ENCODE measurements around the gene TMEM245.

Gene TMEM245

DNA sequence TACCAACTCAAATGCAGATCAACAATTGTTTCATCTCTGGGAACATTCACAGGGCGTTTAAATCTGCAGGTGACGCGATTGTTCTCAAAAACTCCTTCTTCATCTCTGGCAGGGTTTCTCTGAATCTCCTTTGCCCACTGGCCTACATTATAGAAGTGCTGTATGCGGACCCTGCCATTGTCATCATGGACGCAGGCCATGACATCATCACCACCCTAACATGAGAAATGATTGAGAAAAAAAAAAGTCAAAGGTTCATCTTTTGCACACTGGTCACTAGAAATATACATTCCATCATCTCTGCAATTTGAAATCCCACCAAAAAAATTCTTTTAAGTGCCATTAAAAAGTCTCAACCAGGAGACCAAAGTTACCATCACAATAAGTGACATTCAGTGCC is 21.6 kb upstream of the TMEM245 start:
- no peak overlapping the region for H3K4me3 ChIP-seq (ENCODE audit: low read length)
- H3K27me3 ChIP-seq (ENCODE audit: insufficient read depth, low read length, poor library complexity), result no peaks in the 10 kb centered on the region
- no peak overlapping the region for H2BK5ac ChIP-seq (ENCODE audit: low read length)
- H3K18ac ChIP-seq (ENCODE audit: low read length), result no peak overlapping the region
- H2AK5ac ChIP-seq (ENCODE audit: low read length), result no peak overlapping the region
- H3K4me1 ChIP-seq (ENCODE audit: control insufficient read depth, low read depth, low read length), result no peaks in the 10 kb centered on the region
- no peak overlapping the region for H2BK15ac ChIP-seq (replicated peaks; ENCODE audit: low read depth)
- no peak overlapping the region for H3K9ac ChIP-seq (ENCODE audit: low read length)
- H4K8ac ChIP-seq (ENCODE audit: low read depth, low read length), result no peak overlapping the region
- H3K79me1 ChIP-seq (ENCODE audit: low read length), result no peaks in the 10 kb centered on the region
- no peak overlapping the region for H2BK120ac ChIP-seq (ENCODE audit: low read depth, low read length)
- no peaks in the 10 kb centered on the region for H3K79me2 ChIP-seq (ENCODE audit: control insufficient read depth, insufficient read depth, low read length)
- no CpG with 5 or more reads among the region's 5 CpGs for WGBS (ENCODE audit: extremely low coverage, insufficient coverage, low lambda C conversion rate)
- no peak overlapping the region for H3K23ac ChIP-seq (ENCODE audit: low read length)
- H4K5ac ChIP-seq (ENCODE audit: low read length), result no peak overlapping the region
- no peak for DNase-seq
- H3K56ac ChIP-seq (ENCODE audit: low read length), result no peak overlapping the region
- H3K4ac ChIP-seq (ENCODE audit: low read depth, low read length), result no peak overlapping the region
- no peak overlapping the region for H3K27ac ChIP-seq (ENCODE audit: low read depth, low read length)
- no peak overlapping the region for H3K4me2 ChIP-seq (ENCODE audit: low read length)
- H3K36me3 ChIP-seq (ENCODE audit: control insufficient read depth, insufficient read depth, low read length), result no peaks in the 10 kb centered on the region

GRCh38 chr9:109139851-109140250 is 20.1 kb upstream of the TMEM245 start:
- Histone ChIP-seq H3K9ac (ENCODE audit: low read length) (no peak overlapping the region), H3K4me1 (ENCODE audit: control insufficient read depth, low read depth, low read length) (no peaks in the 10 kb centered on the region), H3K79me1 (ENCODE audit: low read length) (no peaks in the 10 kb centered on the region), H2BK120ac (ENCODE audit: low read depth, low read length) (no peak overlapping the region), H3K56ac (ENCODE audit: low read length) (no peak overlapping the region), H4K5ac (ENCODE audit: low read length) (no peak overlapping the region), H3K4me3 (ENCODE audit: low read length) (no peak overlapping the region), H2BK5ac (ENCODE audit: low read length) (no peak overlapping the region), H4K8ac (ENCODE audit: low read depth, low read length) (no peak overlapping the region), H3K36me3 (ENCODE audit: control insufficient read depth, insufficient read depth, low read length) (no peaks in the 10 kb centered on the region), H3K18ac (ENCODE audit: low read length) (no peak overlapping the region), H3K23ac (ENCODE audit: low read length) (no peak overlapping the region), H2BK15ac (replicated peaks; ENCODE audit: low read depth) (no peak overlapping the region), H3K27me3 (ENCODE audit: insufficient read depth, low read length, poor library complexity) (no peaks in the 10 kb centered on the region), H2AK5ac (ENCODE audit: low read length) (no peak overlapping the region), H3K79me2 (ENCODE audit: control insufficient read depth, insufficient read depth, low read length) (no peaks in the 10 kb centered on the region), H3K4me2 (ENCODE audit: low read length) (no peak overlapping the region), H3K27ac (ENCODE audit: low read depth, low read length) (no peak overlapping the region), H3K4ac (ENCODE audit: low read depth, low read length) (no peak overlapping the region)
- no CpG with 5 or more reads among the region's 1 CpG for WGBS (ENCODE audit: extremely low coverage, insufficient coverage, low lambda C conversion rate)
- peak; percentile 33 for DNase-seq

DNA sequence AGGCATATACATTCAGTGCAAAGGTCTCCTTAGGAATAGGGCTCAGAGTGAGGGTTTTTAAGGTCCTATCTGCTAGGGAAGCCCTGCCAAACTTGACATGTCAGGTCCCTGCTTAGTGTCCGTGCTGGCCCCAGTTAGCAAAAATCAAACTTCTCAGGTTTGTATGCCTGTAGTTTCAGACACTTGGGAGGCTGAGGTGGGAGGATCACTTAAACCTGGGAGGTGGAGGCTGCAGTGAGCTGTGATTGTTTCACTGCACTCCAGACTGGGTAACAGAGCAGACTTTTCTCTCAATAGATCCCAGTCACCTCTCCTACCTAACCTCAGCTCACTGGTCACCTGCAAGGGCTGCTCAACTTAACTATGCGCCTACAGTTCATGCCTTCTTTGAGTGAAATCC is 18.7 kb upstream of the TMEM245 start:
- Histone ChIP-seq H3K4me2 (ENCODE audit: low read length) (no peak overlapping the region), H3K4ac (ENCODE audit: low read depth, low read length) (no peak overlapping the region), H2BK120ac (ENCODE audit: low read depth, low read length) (no peak overlapping the region), H3K79me2 (ENCODE audit: control insufficient read depth, insufficient read depth, low read length) (no peaks in the 10 kb centered on the region), H3K4me1 (ENCODE audit: control insufficient read depth, low read depth, low read length) (no peaks in the 10 kb centered on the region), H3K4me3 (ENCODE audit: low read length) (no peak overlapping the region), H3K36me3 (ENCODE audit: control insufficient read depth, insufficient read depth, low read length) (no peaks in the 10 kb centered on the region), H3K79me1 (ENCODE audit: low read length) (no peaks in the 10 kb centered on the region), H3K56ac (ENCODE audit: low read length) (no peak overlapping the region), H4K8ac (ENCODE audit: low read depth, low read length) (no peak overlapping the region), H2BK5ac (ENCODE audit: low read length) (no peak overlapping the region), H3K23ac (ENCODE audit: low read length) (no peak overlapping the region), H2BK15ac (replicated peaks; ENCODE audit: low read depth) (no peak overlapping the region), H2AK5ac (ENCODE audit: low read length) (no peak overlapping the region), H4K5ac (ENCODE audit: low read length) (no peak overlapping the region), H3K18ac (ENCODE audit: low read length) (no peak overlapping the region), H3K27ac (ENCODE audit: low read depth, low read length) (no peak overlapping the region), H3K27me3 (ENCODE audit: insufficient read depth, low read length, poor library complexity) (no peaks in the 10 kb centered on the region), H3K9ac (ENCODE audit: low read length) (no peak overlapping the region)
- DNase-seq, result no peak
- no CpG with 5 or more reads among the region's 2 CpGs for WGBS (ENCODE audit: extremely low coverage, insufficient coverage, low lambda C conversion rate)

- Histone ChIP-seq H3K23ac (ENCODE audit: low read length) (no peak overlapping the region), H2AK5ac (ENCODE audit: low read length) (no peak overlapping the region), H2BK15ac (replicated peaks; ENCODE audit: low read depth) (no peak overlapping the region), H3K18ac (ENCODE audit: low read length) (no peak overlapping the region), H3K27me3 (ENCODE audit: insufficient read depth, low read length, poor library complexity) (no peaks in the 10 kb centered on the region), H3K36me3 (ENCODE audit: control insufficient read depth, insufficient read depth, low read length) (no peaks in the 10 kb centered on the region), H3K4me2 (ENCODE audit: low read length) (no peak overlapping the region), H3K4ac (ENCODE audit: low read depth, low read length) (no peak overlapping the region), H3K56ac (ENCODE audit: low read length) (no peak overlapping the region), H3K9ac (ENCODE audit: low read length) (no peak overlapping the region), H3K4me3 (ENCODE audit: low read length) (no peak overlapping the region), H4K8ac (ENCODE audit: low read depth, low read length) (no peak overlapping the region), H2BK120ac (ENCODE audit: low read depth, low read length) (no peak overlapping the region), H3K79me2 (ENCODE audit: control insufficient read depth, insufficient read depth, low read length) (no peaks in the 10 kb centered on the region), H3K4me1 (ENCODE audit: control insufficient read depth, low read depth, low read length) (no peaks in the 10 kb centered on the region), H2BK5ac (ENCODE audit: low read length) (no peak overlapping the region), H4K5ac (ENCODE audit: low read length) (no peak overlapping the region), H3K79me1 (ENCODE audit: low read length) (no peaks in the 10 kb centered on the region), H3K27ac (ENCODE audit: low read depth, low read length) (no peak overlapping the region)
- DNase-seq, result no peak
- WGBS (ENCODE audit: extremely low coverage, insufficient coverage, low lambda C conversion rate), result no CpG with 5 or more reads among the region's 1 CpG
Observed at GRCh38 chr9:109134167-109134578, 14.4 kb upstream of the TMEM245 start.

GRCh38 chr9:109133533-109133932 is 13.8 kb upstream of the TMEM245 start:
- H3K23ac ChIP-seq (ENCODE audit: low read length), result no peak overlapping the region
- H3K79me1 ChIP-seq (ENCODE audit: low read length), result no peaks in the 10 kb centered on the region
- no peak overlapping the region for H2BK120ac ChIP-seq (ENCODE audit: low read depth, low read length)
- no peaks in the 10 kb centered on the region for H3K4me1 ChIP-seq (ENCODE audit: control insufficient read depth, low read depth, low read length)
- H3K27me3 ChIP-seq (ENCODE audit: insufficient read depth, low read length, poor library complexity), result no peaks in the 10 kb centered on the region
- no peaks in the 10 kb centered on the region for H3K79me2 ChIP-seq (ENCODE audit: control insufficient read depth, insufficient read depth, low read length)
- no peak overlapping the region for H3K56ac ChIP-seq (ENCODE audit: low read length)
- H2AK5ac ChIP-seq (ENCODE audit: low read length), result no peak overlapping the region
- H3K18ac ChIP-seq (ENCODE audit: low read length), result no peak overlapping the region
- H4K8ac ChIP-seq (ENCODE audit: low read depth, low read length), result no peak overlapping the region
- no peak overlapping the region for H3K9ac ChIP-seq (ENCODE audit: low read length)
- no peak overlapping the region for H3K27ac ChIP-seq (ENCODE audit: low read depth, low read length)
- H3K36me3 ChIP-seq (ENCODE audit: control insufficient read depth, insufficient read depth, low read length), result no peaks in the 10 kb centered on the region
- no peak overlapping the region for H2BK15ac ChIP-seq (replicated peaks; ENCODE audit: low read depth)
- H3K4me3 ChIP-seq (ENCODE audit: low read length), result no peak overlapping the region
- WGBS (ENCODE audit: extremely low coverage, insufficient coverage, low lambda C conversion rate), result no CpG with 5 or more reads among the region's 2 CpGs
- no peak overlapping the region for H2BK5ac ChIP-seq (ENCODE audit: low read length)
- H3K4me2 ChIP-seq (ENCODE audit: low read length), result no peak overlapping the region
- no peak overlapping the region for H4K5ac ChIP-seq (ENCODE audit: low read length)
- no peak overlapping the region for H3K4ac ChIP-seq (ENCODE audit: low read depth, low read length)
- DNase-seq, result no peak

- Histone ChIP-seq H3K4me1 (ENCODE audit: control insufficient read depth, low read depth, low read length) (no peaks in the 10 kb centered on the region), H3K4me2 (ENCODE audit: low read length) (no peak overlapping the region), H2AK5ac (ENCODE audit: low read length) (no peak overlapping the region), H2BK5ac (ENCODE audit: low read length) (no peak overlapping the region), H3K18ac (ENCODE audit: low read length) (no peak overlapping the region), H3K4me3 (ENCODE audit: low read length) (no peak overlapping the region), H3K4ac (ENCODE audit: low read depth, low read length) (no peak overlapping the region), H2BK15ac (replicated peaks; ENCODE audit: low read depth) (no peak overlapping the region), H2BK120ac (ENCODE audit: low read depth, low read length) (no peak overlapping the region), H4K5ac (ENCODE audit: low read length) (no peak overlapping the region), H3K23ac (ENCODE audit: low read length) (no peak overlapping the region), H3K9ac (ENCODE audit: low read length) (no peak overlapping the region), H3K79me2 (ENCODE audit: control insufficient read depth, insufficient read depth, low read length) (no peaks in the 10 kb centered on the region), H3K36me3 (ENCODE audit: control insufficient read depth, insufficient read depth, low read length) (no peaks in the 10 kb centered on the region), H3K27ac (ENCODE audit: low read depth, low read length) (no peak overlapping the region), H3K56ac (ENCODE audit: low read length) (no peak overlapping the region), H4K8ac (ENCODE audit: low read depth, low read length) (no peak overlapping the region), H3K27me3 (ENCODE audit: insufficient read depth, low read length, poor library complexity) (no peaks in the 10 kb centered on the region), H3K79me1 (ENCODE audit: low read length) (no peaks in the 10 kb centered on the region)
- DNase-seq, result no peak
- WGBS (ENCODE audit: extremely low coverage, insufficient coverage, low lambda C conversion rate), result no CpG with 5 or more reads among the region's 2 CpGs
Observed at GRCh38 chr9:109132567-109133021, 12.8 kb upstream of the TMEM245 start.

Measured in mesendoderm (in vitro differentiated cells).